ENCODE measurements around the gene PIMREG. TPM values are rescaled to one million over a fixed set of nuclear protein-coding genes. Genes with fewer than 3 reads are reported as not detected.

The PIMREG gene
- total RNA-seq, 3 donors from 2014 or later (not counting 1 experiment from before 2014, with no cell fraction given), result 0.73 to 1.4 (median 0.78) TPM

DNA sequence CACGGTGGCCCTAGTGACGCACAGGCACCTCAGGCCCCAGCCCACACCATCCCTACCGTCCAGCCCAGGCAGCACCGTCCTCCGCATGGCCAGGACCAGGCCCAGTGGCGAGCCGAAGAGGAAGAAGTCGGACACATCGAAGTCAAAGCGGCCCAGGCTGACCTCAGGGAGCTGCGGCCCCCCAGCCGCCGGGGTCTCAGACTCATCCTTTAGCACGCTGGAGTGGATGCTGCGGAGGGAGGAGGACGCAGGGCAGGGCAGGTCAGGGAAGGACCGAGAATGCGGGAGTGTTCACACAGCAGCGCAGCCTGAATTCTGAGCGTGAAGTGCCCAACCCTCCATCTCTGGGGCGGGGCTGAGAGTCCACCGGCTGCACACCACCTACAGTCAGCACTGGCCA is 30.1 kb downstream of the PIMREG start:
- no peaks in the 10 kb centered on the region for H3K36me3 Mint-ChIP-seq
- no peak overlapping the region for H3K4me3 Mint-ChIP-seq
- WGBS (ENCODE audit: insufficient coverage), result 93% methylated on average over 22 of the region's 22 CpGs
- H3K4me3 ChIP-seq (ENCODE audit: low read length), result no peak overlapping the region
- H3K27me3 ChIP-seq (ENCODE audit: control insufficient read depth, insufficient read depth, low read length), result no peaks in the 10 kb centered on the region
- no peaks in the 10 kb centered on the region for H3K9me3 Mint-ChIP-seq
- H3K4me1 ChIP-seq (ENCODE audit: control insufficient read depth, insufficient read depth, low read length), result no peaks in the 10 kb centered on the region
- H3K27ac ChIP-seq (ENCODE audit: low read length), result no peak overlapping the region
- peaks cover 0 to 8% of the 10 kb centered on the region in 2 donors for H3K27me3 Mint-ChIP-seq (ENCODE audit: low read depth in 2 of 2)
- no peak for DNase-seq
- intact Hi-C loops (cut with micrococcal nuclease), result loop anchor here (10.0 kb wide), 1 partner anchor 530 kb away; no protein-coding TSS in a partner anchor
- no peak overlapping the region for H3K27ac Mint-ChIP-seq
- no peaks in the 10 kb centered on the region for H3K36me3 ChIP-seq (ENCODE audit: control insufficient read depth, insufficient read depth, low read length)
- TF ChIP-seq, protein P1, sequence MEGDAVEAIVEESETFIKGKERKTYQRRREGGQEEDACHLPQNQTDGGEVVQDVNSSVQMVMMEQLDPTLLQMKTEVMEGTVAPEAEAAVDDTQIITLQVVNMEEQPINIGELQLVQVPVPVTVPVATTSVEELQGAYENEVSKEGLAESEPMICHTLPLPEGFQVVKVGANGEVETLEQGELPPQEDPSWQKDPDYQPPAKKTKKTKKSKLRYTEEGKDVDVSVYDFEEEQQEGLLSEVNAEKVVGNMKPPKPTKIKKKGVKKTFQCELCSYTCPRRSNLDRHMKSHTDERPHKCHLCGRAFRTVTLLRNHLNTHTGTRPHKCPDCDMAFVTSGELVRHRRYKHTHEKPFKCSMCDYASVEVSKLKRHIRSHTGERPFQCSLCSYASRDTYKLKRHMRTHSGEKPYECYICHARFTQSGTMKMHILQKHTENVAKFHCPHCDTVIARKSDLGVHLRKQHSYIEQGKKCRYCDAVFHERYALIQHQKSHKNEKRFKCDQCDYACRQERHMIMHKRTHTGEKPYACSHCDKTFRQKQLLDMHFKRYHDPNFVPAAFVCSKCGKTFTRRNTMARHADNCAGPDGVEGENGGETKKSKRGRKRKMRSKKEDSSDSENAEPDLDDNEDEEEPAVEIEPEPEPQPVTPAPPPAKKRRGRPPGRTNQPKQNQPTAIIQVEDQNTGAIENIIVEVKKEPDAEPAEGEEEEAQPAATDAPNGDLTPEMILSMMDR (IDR thresholded peaks at IDR 0.05), result no peak
- ATAC-seq, result no peak
- peaks cover 5 to 6% of the 10 kb centered on the region in 2 donors for H3K4me1 Mint-ChIP-seq
- no peaks in the 10 kb centered on the region for H3K9me3 ChIP-seq (ENCODE audit: control insufficient read depth, insufficient read depth, low read length)

DNA sequence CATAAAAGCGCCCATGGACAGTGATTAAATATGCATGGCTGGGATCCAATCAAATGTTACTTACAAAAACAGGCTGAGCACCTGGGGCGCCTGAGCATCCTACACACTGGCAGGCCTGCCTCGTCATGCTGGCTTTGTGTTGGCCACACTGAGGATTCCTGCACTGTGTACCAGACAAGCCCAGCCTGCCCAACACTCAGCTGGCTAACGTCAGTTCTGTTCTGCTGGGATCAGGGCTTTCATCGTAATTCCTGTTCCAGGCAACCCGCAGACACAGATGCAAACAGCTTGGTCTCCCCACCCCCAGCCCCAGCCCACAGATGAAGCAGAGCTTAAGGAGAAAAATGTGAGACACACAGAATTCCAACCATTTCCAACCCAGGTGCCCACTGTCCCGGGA is 30.7 kb downstream of the PIMREG start:
- Mint-ChIP-seq H3K36me3 (no peaks in the 10 kb centered on the region), H3K27me3 (ENCODE audit: low read depth in 2 of 2) (peaks cover 0 to 5% of the 10 kb centered on the region in 2 donors), H3K27ac (no peak overlapping the region), H3K4me3 (no peak overlapping the region), H3K9me3 (no peaks in the 10 kb centered on the region), H3K4me1 (peaks cover 5 to 6% of the 10 kb centered on the region in 2 donors)
- Histone ChIP-seq H3K4me3 (ENCODE audit: low read length) (no peak overlapping the region), H3K36me3 (ENCODE audit: control insufficient read depth, insufficient read depth, low read length) (no peaks in the 10 kb centered on the region), H3K27me3 (ENCODE audit: control insufficient read depth, insufficient read depth, low read length) (no peaks in the 10 kb centered on the region), H3K27ac (ENCODE audit: low read length) (no peak overlapping the region), H3K4me1 (ENCODE audit: control insufficient read depth, insufficient read depth, low read length) (no peaks in the 10 kb centered on the region), H3K9me3 (ENCODE audit: control insufficient read depth, insufficient read depth, low read length) (no peaks in the 10 kb centered on the region)
- no peak for ATAC-seq
- intact Hi-C loops (cut with micrococcal nuclease), result loop anchor here (10.0 kb wide), 1 partner anchor 530 kb away; no protein-coding TSS in a partner anchor
- no peak for DNase-seq
- 90% methylated on average over 7 of the region's 7 CpGs for WGBS (ENCODE audit: insufficient coverage)
- TF ChIP-seq, protein P1 (IDR thresholded peaks at IDR 0.05), result no peak

DNA sequence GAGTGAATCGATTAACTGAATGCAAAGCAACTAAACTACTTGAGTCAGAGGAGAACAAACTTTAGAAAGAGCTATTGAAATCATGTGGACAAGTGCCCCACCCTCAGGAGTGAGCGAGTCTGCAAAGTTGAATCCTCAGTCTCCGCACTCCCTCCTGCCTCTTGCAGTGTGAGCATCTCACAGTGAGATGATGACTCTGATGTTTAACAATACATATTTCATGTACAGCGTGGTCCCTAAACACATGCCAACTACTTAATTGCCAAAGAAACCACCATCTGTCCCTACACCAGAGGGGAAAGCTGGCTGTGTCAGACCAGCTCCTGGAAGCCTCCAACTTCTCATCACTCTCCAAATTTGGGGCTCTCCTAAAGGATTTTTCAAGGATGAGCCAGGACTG is 31.2 kb downstream of the PIMREG start:
- no peak for DNase-seq
- ATAC-seq, result no peak

More for the DNA sequence above, 31.2 kb downstream of the PIMREG start:
- no peaks in the 10 kb centered on the region for H3K36me3 Mint-ChIP-seq
- no peak overlapping the region for H3K4me3 ChIP-seq (ENCODE audit: low read length)
- H3K36me3 ChIP-seq (ENCODE audit: control insufficient read depth, insufficient read depth, low read length), result no peaks in the 10 kb centered on the region
- H3K4me1 Mint-ChIP-seq, result peaks cover 5 to 6% of the 10 kb centered on the region in 2 donors
- H3K27me3 Mint-ChIP-seq (ENCODE audit: low read depth in 2 of 2), result peaks cover 0 to 5% of the 10 kb centered on the region in 2 donors
- 92% methylated on average over 4 of the region's 4 CpGs for WGBS (ENCODE audit: insufficient coverage)
- H3K27ac Mint-ChIP-seq, result no peak overlapping the region
- H3K9me3 Mint-ChIP-seq, result no peaks in the 10 kb centered on the region
- TF ChIP-seq, protein P1 (IDR thresholded peaks at IDR 0.05), result no peak
- no peak overlapping the region for H3K4me3 Mint-ChIP-seq
- H3K9me3 ChIP-seq (ENCODE audit: control insufficient read depth, insufficient read depth, low read length), result no peaks in the 10 kb centered on the region
- no peaks in the 10 kb centered on the region for H3K4me1 ChIP-seq (ENCODE audit: control insufficient read depth, insufficient read depth, low read length)
- H3K27me3 ChIP-seq (ENCODE audit: control insufficient read depth, insufficient read depth, low read length), result no peaks in the 10 kb centered on the region
- no peak overlapping the region for H3K27ac ChIP-seq (ENCODE audit: low read length)
- intact Hi-C loops (cut with micrococcal nuclease), result loop anchor here (10.0 kb wide), 1 partner anchor 529 kb away; no protein-coding TSS in a partner anchor
